ENCODE results near the gene CEP20. TPM values are rescaled to one million over a fixed set of nuclear protein-coding genes. Genes with fewer than 3 reads are reported as not detected.

The CEP20 gene
- total RNA-seq, 1 experiment from 2014 or later: 36.9 TPM

- Histone ChIP-seq H4K8ac (replicated peaks; ENCODE audit: insufficient read length, low read depth, low read length) (no peak overlapping the region), H3K9me3 (ENCODE audit: control insufficient read depth, low read depth, low read length) (no peaks in the 10 kb centered on the region), H3K27me3 (ENCODE audit: insufficient read depth, low read length) (no peaks in the 10 kb centered on the region), H3K79me1 (ENCODE audit: insufficient read depth, low read depth, low read length, poor library complexity, severe bottlenecking) (no peaks in the 10 kb centered on the region), H2BK12ac (ENCODE audit: insufficient read length, low read depth, low read length) (no peak overlapping the region), H4K91ac (ENCODE audit: insufficient read length, low read depth, low read length) (no peak overlapping the region), H3K4me1 (ENCODE audit: insufficient read depth, low read length) (no peaks in the 10 kb centered on the region), H3K56ac (ENCODE audit: insufficient read length, low read depth, low read length) (no peak overlapping the region), H2BK15ac (ENCODE audit: low read depth, low read length) (no peak overlapping the region), H2BK5ac (ENCODE audit: insufficient read length, low read length) (no peak overlapping the region), H2BK120ac (ENCODE audit: low read depth, low read length, poor library complexity, severe bottlenecking) (no peak overlapping the region), H3K79me2 (ENCODE audit: insufficient read depth, low read length) (no peaks in the 10 kb centered on the region), H3T11ph (ENCODE audit: low read length) (no peak overlapping the region), H2BK20ac (ENCODE audit: low read depth, low read length, poor library complexity, severe bottlenecking) (no peak overlapping the region), H4K20me1 (ENCODE audit: control insufficient read depth, insufficient read depth, insufficient read length) (no peaks in the 10 kb centered on the region), H3K4ac (ENCODE audit: low read depth, low read length) (no peak overlapping the region), H3K27ac (ENCODE audit: insufficient read length, low read depth, low read length) (no peak overlapping the region), H3K18ac (ENCODE audit: insufficient read length, low read depth, low read length) (no peak overlapping the region), H3K4me2 (ENCODE audit: insufficient read depth, insufficient read length, low read length) (no peak overlapping the region), H2AK5ac (ENCODE audit: insufficient read length, low read length) (no peak overlapping the region), H3K23ac (ENCODE audit: insufficient read length, low read depth, low read length) (no peak overlapping the region), H3K9ac (ENCODE audit: extremely low read depth, insufficient read length, low read length) (no peak overlapping the region), H3K14ac (ENCODE audit: insufficient read depth, low read length) (no peak overlapping the region), H3K23me2 (ENCODE audit: insufficient read length, low read depth, low read length, poor library complexity, severe bottlenecking) (no peaks in the 10 kb centered on the region), H2AFZ (ENCODE audit: low read length) (no peak overlapping the region), H4K5ac (ENCODE audit: insufficient read length, low read depth, low read length) (no peak overlapping the region)
- Mint-ChIP-seq H3K4me3 (no peak overlapping the region), H3K36me3 (ENCODE audit: insufficient read depth in 1 of 3, low read depth in 3 of 3) (no peaks in the 10 kb centered on the region), H3K27ac (peak overlapping the region in 1 of 3 experiments; percentile 13; a peak in 1 of 7 replicates), H3K27me3 (ENCODE audit: low read depth) (no peaks in the 10 kb centered on the region), H3K4me1 (peaks cover 6 to 13% of the 10 kb centered on the region in 2 experiments), H3K9me3 (no peaks in the 10 kb centered on the region; a peak in 1 of 5 replicates)
- WGBS (ENCODE audit: extremely low coverage, insufficient read length, low lambda C conversion rate): no CpG with 5 or more reads among the region's 6 CpGs
- no peak for DNase-seq
- no peak for TF ChIP-seq CTCF (conservative IDR thresholded peaks at IDR 0.05)
These were observed 12.6 kb upstream of the CEP20 start for GRCh38 chr16:15900901-15901500.
